ENCODE data around the gene MAP2K2. TPM values are rescaled to one million over a fixed set of nuclear protein-coding genes. Genes with fewer than 3 reads are reported as not detected.
A peak's percentile ranks its signal among the peaks of the same experiment; 100 is the strongest.

The MAP2K2 gene
- total RNA-seq, 4 donors from 2014 or later: 89.0 to 111 (median 106) TPM

- intact Hi-C loops (cut with DNase I; ENCODE audit: low total_unique reads): no loop called here
- WGBS, 2 donors: 0% methylated on average over 1 to 16 of the region's 31 CpGs
These were observed 57.7 kb downstream of the MAP2K2 start for GRCh38 chr19:4066176-4066606.

GRCh38 chr19:4065430-4066175 lies 58.3 kb downstream of the MAP2K2 start:
- WGBS, 2 donors: 1% methylated on average over 14 of the region's 98 CpGs
- intact Hi-C loops (cut with DNase I; ENCODE audit: low total_unique reads): no loop called here
- TF ChIP-seq CTCF (IDR thresholded peaks at IDR 0.05): no peak
- TF ChIP-seq POLR2A (IDR thresholded peaks at IDR 0.05): no peak
- no peak overlapping the region for H3K4me3 ChIP-seq (ENCODE audit: low read depth, poor library complexity, severe bottlenecking)
- peak; percentile 93 to 99 for DNase-seq (ENCODE audit: low spot score in 2 of 2)

More at GRCh38 chr19:4066176-4066606, 57.7 kb downstream of the MAP2K2 start:
- H3K4me3 ChIP-seq (ENCODE audit: low read depth, poor library complexity, severe bottlenecking): peak overlapping the region; percentile 100
- no peak for TF ChIP-seq CTCF (IDR thresholded peaks at IDR 0.05)
- TF ChIP-seq POLR2A (IDR thresholded peaks at IDR 0.05): no peak
- peak in 1 of 2 donors; percentile 93 for DNase-seq (ENCODE audit: low spot score in 2 of 2)

DNA sequence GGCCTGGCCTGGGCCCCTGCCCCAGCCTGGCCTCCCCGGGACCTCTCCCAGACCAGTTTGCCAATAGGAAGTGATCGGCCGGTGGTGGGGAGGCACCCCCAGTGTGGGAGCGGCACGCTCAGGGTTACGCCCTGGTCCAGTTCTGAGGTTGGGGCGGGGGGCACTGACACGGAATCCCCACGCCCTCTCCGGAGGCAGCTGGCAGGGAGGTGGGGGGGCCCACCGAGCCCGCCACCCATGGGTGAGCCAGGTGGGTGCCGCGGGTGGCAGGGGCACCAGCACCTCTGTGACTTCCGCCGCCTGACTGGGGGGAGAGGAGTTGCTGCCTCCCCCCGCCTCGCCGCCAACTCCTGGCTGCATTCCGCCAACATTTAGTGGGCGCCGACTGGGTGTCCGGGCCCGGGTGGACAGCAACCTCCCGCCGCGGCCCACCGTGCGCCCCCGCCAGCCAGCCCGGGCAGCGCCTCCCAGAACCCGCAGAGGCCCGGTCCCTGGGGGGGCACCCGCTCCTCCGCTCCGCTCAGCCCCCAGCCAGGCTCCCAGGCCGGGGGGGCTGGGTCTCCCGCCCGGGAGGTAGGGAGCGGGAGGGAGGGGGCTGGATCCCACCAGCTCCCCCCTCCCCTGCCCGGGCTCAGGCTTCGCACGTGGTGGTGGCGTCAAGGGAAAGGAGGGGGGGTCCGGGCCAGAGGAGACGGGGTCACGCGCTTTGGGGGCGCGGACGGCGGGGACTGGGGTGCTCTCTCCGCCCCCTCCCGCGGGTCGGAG lies 59.2 kb downstream of the MAP2K2 start:
- peak overlapping the region; percentile 84 for H3K4me3 ChIP-seq (ENCODE audit: low read depth, poor library complexity, severe bottlenecking)
- intact Hi-C loops (cut with DNase I; ENCODE audit: low total_unique reads): no loop called here
- 0 to 3% methylated on average over 8 to 16 of the region's 57 CpGs for WGBS, 2 donors
- no peak for TF ChIP-seq CTCF (IDR thresholded peaks at IDR 0.05)
- no peak for TF ChIP-seq POLR2A (IDR thresholded peaks at IDR 0.05)
- DNase-seq (ENCODE audit: low spot score in 2 of 2): peak; percentile 60 to 95

GRCh38 chr19:4064149-4064495 lies 59.8 kb downstream of the MAP2K2 start:
- TF ChIP-seq POLR2A (IDR thresholded peaks at IDR 0.05) (no peak), CTCF (IDR thresholded peaks at IDR 0.05) (no peak)
- no peak for DNase-seq (ENCODE audit: low spot score in 2 of 2)
- 1 to 4% methylated on average over 22 to 24 of the region's 24 CpGs for WGBS, 2 donors
- peak overlapping the region; percentile 84 for H3K4me3 ChIP-seq (ENCODE audit: low read depth, poor library complexity, severe bottlenecking)
- intact Hi-C loops (cut with DNase I; ENCODE audit: low total_unique reads): no loop called here

GRCh38 chr19:4063369-4064148 lies 60.4 kb downstream of the MAP2K2 start:
- H3K4me3 ChIP-seq (ENCODE audit: low read depth, poor library complexity, severe bottlenecking): peak overlapping the region; percentile 84
- TF ChIP-seq CTCF (IDR thresholded peaks at IDR 0.05) (no peak), POLR2A (IDR thresholded peaks at IDR 0.05) (no peak)
- peak in 1 of 2 donors; percentile 89 for DNase-seq (ENCODE audit: low spot score in 2 of 2)
- intact Hi-C loops (cut with DNase I; ENCODE audit: low total_unique reads): no loop called here
- 14 to 30% methylated on average over 16 to 30 of the region's 31 CpGs for WGBS, 2 donors

Data from lower leg skin (tissue), 4 donors.